GM21367 (cell line): ENCODE results near the gene ADD1.
"Not testable (repeated sequence)": the region's sequence is repeated elsewhere in the genome, so short reads cannot be mapped to it uniquely, and the experiment has no call there.

ENCODE experiments used
- ATAC-seq: cut with Tn5 transposase; IDR thresholded peaks from one replicate; pipeline ENCODE4 v1.9.1; 2021; ENCODE audit not compliant: unreplicated experiment

Gene ADD1

DNA sequence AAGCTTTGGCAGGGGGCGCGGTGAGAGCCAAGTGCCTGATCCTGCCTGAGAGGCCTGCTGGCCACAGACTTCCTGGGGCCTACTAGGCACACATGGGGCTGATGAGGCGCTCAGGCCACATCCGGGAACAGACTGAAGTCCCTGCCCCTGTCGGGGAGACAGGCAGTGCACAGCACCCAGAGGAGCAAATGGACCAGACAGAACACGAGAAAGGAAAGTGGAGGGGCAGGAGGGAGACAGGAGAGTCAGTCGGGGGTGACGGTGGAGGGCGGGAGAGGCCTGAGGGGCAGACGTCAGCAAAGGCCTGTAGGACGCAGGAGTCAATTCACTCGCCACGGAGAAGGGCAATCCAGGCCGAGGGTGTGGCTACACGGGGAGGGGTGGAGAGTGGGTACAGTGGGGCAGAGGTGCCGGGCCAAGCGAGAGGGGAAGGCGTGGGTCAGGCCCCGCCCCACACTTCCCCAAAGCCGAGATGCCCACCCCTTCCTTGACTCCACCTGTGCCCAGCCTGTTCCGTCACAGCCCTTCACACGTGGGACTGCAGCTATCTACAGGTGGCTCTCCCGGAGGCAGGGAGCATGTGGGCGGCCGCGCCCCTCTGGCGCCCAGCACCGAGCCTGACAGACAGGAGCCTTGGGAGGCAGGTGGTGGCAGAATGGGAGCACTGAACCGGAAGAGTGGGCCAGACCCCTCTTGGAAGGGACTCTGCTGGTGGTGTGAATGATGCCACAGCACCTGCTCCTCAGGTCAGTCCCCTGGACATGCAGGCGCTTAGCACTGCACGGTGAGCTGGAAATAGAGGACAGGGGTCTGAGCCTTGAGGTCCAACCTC lies 99.1 kb downstream of the ADD1 start:
- no peak for ATAC-seq

DNA sequence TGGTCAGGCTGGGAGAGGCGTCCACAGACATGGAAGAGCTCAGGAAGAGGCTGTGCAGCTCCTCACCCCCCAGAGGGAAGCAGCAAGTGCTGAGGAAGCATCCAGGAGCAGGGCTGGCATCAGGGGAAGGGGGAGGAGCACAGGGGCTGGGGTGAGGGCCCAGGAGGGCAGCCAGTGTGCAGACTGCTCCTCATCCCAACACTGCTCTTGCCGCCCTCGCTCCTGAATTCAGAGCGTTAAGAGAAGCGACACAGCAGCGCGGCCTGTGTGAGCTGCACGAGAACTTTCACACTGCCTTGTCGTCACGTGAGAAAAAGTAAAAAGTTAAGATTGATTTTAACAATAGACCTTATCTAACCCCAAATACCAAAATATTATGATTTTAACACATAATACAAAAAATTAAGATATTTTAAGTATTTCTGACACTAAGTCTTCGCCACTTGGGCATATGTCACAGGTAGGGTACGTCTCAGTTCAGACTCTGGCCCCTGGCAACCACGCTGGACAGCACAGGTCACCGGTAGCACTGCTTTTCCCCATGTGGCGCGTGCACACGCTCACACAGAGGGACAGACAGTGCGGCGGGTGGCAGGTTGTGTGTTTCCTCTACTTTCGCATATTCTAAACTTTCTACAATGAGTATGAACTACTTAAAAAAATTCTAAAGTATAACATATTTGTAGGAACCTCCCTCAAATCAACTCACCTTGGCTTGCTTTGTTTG lies 99.9 kb downstream of the ADD1 start:
- no peak for ATAC-seq

DNA sequence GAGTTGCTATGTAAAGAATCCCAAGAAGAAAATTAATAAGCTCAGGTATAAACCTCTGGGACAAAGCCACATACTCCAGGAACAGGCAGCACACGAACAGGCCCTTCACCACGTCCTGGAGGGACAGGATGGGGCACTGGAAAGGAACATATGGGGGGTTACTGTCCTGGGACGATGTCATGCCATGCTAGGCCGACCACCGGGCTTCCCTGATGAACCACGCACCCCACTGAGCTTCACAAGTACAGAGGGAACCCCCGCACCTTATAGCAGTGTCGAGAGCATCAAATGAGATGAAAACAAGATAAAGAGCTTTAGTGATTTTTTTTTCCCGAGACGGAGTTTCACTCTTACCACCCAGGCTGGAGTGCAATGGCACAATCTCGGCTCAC lies 100.4 kb downstream of the ADD1 start:
- ATAC-seq, result no peak

DNA sequence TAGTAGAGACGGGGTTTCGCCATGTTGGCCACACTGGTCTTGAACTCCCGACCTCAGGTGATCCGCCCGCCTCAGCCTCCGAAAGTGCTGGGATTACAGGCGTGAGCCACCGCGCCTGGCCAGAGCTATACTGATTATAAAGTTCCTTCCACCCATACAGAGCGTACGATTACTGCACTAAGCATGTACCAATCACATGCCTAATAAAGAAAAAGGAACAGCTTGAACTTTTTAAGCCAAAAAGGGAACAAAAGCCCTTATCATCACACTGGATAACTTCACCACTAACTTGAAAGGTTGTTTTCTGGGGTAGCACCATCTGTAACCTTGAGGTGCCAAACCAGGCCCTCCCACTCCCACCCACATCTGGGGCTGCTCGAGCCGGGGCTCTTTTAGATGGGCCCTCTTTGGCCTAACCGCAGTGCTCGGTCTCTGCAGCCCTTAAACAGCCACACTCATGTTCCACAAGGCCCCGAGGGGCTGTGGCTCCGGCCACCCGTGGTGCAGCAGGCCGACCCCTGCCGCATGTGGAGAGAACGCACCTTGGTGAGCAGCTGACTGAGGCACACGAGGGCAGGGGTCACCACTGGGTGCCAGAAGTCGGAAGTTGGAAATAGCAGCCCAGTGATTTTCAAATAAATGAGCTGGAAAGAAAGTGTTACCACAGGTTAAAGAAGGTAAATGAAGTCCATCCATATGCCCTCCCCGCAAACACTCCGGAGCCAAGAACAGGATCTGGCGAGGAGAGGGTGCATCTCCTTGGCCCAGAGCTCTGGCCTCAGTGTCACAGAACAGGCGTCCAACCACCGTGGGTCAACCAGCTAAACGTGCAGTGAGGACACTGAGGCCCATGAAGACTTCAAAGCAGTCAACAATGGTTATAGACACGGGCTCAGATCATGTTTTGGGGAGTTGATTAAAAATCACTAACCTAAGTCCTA lies 101.2 kb downstream of the ADD1 start:
- ATAC-seq, result no peak

DNA sequence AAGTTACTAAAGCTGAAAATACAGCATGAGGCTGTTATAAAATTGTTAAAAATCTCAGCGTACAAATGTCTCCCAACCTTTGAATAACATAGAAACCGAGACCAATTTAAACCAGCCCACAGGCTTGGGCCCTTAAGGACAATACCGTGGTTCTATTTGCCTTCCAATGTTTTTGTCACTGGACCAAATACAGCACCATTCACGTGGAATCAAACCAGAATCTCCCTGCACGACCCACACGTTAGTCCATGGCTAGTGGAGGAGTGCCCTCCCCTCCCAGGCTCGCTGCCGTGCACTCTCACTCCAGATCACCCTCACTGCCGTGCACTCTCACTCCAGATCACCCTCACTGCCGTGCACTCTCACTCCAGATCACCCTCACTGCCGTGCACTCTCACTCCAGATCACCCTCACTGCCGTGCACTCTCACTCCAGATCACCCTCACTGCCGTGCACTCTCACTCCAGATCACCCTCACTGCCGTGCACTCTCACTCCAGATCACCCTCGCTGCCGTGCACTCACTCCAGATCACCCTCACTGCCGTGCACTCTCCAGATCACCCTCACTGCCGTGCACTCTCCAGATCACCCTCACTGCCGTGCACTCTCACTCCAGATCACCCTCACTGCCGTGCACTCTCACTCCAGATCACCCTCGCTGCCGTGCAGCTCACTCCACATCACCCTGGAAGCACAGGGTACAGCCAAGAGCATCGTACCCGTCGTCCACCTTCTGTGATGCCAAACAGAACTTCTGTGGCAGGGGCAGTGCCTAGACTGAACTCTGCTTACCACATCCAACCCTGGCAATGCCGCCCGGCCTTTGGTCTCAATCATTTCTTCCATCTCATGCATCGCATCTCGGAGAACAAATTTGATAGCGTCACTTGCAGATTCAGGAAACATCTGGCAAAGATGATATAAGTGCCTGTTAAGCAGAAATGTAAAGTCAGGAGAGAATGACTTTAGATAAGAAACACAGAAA lies 102.3 kb downstream of the ADD1 start:
- not testable (repeated sequence) for ATAC-seq

DNA sequence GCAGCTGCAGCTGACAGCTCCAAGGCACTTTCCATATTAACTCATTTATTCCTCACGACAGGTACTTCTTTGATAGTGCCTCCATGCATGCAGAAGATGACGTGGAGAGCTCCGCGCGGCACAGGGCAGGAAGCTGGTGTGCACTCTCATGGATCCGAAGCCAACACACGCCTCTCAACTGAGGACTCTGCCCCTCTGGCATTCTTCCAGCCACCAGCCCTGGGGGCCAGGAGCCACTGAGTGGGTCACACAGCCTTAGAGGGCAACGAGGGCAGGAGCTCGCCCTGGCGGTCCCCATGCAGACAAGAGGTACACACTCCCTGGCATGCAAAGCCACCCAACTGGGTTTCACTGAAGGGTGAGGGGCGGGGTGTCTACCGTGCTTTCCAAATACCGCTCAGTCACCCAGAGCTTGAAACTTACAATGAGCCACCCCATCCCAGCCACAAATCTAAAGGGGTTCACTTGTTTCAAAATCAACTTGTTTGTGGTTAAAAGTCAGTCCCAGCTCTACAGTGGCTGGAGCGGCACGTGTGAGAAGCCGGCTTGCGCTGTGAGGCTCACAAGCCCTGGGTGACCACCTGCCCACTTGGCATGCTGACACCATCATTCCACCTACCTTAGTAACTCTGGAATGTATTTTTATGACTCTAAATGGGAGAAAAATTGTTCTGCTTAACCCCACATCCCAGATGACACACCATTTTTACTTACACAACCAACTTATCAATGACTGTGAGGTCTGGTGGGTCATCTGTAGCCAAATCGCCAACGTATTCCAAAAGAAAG lies 103.4 kb downstream of the ADD1 start:
- no peak for ATAC-seq

DNA sequence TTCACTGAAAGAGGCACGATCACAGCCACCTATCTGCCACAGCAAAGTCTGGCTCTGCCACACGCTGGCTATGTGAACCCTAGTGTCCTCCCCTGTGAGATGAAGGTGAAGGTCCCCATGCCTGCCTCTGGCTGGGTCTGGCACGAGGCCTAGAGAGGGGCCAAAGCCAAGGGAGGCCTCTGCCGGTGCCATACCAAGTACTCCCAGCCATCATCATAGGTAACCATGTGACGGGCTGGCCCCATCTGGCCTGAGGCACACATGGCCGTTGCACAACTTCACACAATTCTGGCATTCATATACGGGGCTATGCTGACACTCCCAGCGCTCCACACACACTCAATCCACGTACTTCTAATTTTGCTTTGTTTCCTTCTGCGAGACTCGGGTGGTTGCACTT lies 104.3 kb downstream of the ADD1 start:
- no peak for ATAC-seq

DNA sequence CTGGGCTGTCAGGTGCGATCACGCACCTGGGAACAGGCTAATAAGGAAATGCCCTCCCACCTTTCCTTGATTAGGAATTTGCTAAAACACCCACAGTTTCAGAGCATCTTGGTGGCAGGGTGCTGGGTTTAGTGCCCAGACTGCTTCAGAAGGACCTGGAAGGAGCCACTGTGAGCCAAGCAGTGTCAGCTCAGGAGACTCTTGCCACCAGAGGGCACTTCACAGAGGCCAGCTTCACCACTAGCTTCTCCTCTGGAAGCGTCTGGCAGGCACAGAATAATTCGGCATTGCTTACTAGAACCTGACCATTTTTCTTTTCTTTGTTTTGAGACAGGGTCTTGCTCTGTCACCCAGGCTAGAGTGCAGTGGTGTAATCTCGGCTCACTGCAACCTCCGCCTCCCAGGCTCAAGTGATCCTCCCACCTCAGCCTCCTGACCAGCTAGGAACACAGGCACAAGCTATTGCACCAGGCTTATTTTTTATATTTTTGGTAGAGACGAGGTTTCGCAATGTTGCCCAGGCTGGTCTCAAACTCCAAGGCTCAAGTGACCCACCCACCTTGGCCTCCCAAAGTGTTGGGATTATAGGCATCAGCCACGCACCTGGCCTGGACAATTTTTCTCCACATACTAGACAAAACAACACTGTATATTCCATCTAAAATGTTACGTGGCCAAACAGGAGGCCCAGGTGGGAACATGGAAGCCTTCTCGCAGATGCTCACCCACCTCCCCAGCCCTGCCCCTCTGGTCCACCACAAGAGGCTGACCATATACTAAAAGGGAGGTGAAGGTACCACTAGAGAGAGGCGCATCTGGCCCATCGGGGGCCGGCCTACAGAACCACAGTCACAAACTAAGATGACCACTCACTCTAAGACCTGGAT lies 105.5 kb downstream of the ADD1 start:
- no peak for ATAC-seq

DNA sequence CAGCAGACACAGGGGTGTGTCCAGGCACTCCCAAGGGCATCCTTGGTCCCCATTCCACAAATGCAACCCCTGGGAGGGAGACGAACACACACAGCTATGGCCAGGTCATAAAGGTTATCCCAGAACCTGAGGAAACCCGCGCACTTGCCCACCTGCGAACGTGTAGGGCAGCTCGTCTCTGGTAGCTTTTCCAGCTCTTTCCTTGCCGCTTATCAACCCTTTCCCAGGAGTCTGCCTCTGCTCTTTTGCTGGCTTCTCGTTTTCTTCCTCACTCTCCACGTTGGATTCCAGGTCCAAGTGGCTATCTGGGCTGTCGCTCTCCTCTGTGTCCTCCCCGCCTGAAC lies 106.1 kb downstream of the ADD1 start:
- ATAC-seq, result no peak

DNA sequence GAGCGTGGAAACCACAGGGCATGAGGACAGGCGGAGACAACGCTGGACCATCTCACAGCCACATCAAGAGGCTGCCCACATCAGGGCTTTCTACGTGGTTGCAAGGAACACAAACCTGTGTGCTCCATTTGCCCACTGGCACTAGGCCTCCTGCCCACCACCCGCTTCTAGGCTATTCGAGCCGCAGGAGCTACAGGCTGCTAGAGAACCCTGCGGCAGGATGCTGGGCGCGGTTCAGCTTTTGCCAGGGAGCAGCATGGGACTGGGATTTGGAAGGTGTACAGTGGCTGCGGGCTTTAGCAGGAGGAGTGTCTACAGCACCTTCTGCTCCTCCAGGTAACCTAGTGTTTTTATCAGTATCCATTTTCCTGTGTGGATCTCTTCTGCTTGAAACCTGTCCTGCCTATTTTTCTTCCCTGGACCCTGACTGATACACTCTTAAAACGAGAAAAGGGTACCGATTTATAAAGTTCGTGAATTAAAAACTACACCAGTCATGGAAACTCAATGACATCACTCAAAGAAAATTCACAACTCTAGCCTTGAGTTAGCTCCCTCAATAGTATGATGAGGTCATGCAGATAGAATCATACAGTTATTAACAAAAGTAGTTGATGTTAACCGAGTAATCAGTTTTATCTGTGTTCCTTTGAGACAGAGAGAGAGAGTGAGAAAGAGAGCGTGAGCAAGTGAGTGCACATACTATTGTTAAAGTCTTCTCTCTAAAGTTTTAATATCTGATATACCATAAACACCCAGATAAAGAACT lies 106.8 kb downstream of the ADD1 start:
- ATAC-seq, result no peak

DNA sequence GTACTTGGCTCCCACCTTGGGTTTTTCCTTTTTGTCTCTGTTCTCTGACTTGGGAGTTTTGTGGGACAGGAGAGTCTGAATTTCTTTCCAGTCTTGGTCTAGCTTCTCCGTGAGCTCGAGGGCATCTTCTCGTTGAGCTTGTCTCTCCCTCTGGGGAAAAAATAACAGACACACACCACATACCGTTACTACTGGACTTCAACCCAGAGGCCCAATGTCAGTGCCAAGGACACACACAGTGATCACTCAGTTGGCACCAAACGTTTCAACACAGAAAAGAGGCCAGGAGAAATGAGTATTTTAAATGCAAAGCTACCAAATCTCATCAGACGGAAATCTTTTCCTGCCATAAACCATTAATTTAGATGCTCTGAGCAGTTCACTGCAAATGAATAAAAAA lies 109.9 kb downstream of the ADD1 start:
- no peak for ATAC-seq

DNA sequence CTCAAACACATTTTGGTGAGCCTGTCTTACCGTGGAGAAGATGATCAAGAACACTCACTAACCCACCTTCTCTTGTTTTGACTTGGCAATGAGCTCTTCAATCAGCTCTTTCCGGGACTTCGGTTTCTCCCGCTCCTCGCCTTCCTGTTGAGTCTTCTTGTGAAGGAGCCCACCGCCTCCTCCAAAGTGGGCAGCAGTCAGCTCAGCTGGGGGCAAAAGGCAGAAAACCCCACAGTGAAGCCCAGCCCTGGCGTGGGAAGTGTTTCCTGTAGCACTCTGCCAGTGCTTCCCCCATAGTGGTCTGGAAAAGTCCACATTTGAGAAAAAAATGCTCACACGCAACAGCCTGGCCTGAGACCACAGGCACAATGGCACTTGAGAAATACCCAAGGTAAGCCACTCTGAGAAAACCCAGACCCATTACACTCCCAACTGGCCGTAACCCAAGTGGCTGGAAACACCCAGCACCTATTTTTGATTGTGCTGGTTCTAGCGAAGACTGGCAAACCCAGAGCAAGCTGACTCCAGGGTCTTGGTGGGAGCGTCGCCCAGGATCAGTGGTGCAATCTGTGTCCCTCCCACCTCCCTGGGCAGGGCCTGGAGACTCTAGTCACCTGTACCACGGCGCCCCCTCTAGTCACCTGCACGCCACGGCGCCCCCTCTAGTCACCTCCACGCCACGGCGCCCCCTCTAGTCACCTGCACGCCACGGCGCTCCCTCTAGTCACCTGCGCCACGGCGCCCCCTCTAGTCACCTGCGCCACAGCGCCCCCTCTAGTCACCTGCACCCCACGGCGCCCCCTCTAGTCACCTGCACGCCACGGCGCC lies 110.9 kb downstream of the ADD1 start:
- ATAC-seq, result no peak

DNA sequence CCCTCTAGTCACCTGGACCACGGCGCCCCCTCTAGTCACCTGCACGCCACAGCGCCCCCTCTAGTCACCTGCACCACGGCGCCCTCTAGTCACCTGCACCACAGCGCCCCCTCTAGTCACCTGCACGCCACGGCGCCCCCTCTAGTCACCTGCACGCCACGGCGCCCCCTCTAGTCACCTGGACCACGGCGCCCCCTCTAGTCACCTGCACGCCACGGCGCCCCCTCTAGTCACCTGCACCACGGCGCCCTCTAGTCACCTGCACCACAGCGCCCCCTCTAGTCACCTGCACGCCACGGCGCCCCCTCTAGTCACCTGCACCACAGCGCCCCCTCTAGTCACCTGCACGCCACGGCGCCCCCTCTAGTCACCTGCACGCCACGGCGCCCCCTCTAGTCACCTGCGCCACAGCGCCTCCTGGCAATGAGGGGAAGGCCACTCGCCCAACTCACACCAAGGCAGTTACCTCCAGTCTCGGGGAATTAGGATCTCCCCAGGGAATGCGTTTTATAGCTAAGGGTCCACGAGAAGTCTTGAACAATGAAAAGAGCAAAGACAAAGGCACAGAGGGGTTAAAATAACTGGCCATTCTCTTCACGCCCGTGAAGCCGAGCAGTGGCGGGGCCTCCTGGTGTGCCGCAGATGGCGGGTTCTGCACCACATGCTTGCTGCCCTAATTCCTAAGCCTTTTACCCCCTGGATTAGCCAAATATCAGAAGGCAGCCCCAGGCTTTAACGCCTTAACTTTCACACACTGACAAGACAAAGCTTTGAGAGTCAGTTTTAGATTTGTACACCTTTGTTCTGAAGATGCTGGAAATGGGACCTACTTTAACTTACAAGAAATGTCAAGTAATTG lies 111.8 kb downstream of the ADD1 start:
- not testable (repeated sequence) for ATAC-seq

DNA sequence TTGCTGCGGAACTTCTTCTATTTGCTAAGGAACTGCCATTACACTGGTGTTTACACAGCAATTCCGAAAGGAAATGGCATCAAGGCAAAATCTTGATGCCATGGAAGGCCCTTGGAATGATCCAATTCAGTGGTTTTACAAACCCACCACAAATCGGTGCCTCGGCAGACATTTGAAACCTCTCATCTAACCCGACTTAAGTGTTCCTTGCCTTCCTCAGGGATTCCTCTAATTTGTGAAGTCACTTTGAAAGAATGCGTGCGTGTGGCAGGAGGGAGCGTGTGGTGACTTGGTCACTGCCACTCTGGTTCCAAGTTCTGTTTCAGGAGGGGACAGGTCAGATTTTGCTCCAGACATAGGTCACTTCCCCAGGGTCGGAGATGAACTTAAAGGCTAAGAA lies 114.8 kb downstream of the ADD1 start:
- ATAC-seq, result no peak

DNA sequence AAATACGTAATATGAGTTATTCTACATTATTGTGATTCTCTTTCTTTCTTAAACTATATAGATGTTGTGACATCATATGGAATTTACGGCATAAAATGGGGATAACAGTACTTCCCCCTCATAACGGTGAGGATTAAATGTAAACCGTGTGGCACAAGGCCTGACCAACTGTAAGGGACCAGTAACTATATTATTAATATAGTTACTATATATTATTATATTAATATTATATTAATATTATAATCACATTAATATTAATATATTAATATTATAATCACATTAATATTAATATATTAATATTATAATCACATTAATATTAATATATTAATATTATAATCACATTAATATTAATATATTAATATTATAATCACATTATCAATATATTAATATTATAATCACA lies 116.8 kb downstream of the ADD1 start:
- ATAC-seq, result not testable (repeated sequence)

DNA sequence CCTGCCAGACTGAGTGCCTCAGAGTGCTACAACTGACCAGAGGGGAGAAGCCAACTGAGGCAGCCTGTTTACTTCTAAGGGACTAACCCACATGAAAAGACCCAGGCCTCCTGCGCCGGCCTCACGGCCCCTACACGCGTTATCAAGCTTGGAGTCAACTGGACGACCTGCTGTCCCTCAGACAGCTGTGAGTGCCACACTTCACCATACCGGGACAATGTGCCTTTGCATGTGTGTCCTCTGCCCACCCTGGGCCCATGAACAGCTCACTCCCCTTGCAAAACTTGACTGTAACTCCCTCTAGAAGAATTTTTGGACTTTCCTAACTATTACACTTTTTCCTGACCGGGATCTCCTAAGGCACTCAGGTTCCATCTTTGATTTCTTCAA lies 117.8 kb downstream of the ADD1 start:
- ATAC-seq, result no peak
